ENCODE results near the gene MTAP. TPM values are rescaled to one million over a fixed set of nuclear protein-coding genes. Genes with fewer than 3 reads are reported as not detected.
A peak's percentile ranks its signal among the peaks of the same experiment; 100 is the strongest.

Gene MTAP
- total RNA-seq, 1 donor from 2014 or later: 22.4 TPM

- peaks cover 0 to 4% (median 0%) of the 10 kb centered on the region in 3 donors for H3K9me3 ChIP-seq (ENCODE audit: control insufficient read depth in 3 of 3, low read length in 3 of 3)
- H3K27me3 ChIP-seq (ENCODE audit: control insufficient read depth in 3 of 3, insufficient read depth in 3 of 3, low read length in 3 of 3): no peaks in the 10 kb centered on the region
- H3K4me3 ChIP-seq (ENCODE audit: low read length in 3 of 3): no peak overlapping the region
- no peaks in the 10 kb centered on the region for H3K4me1 ChIP-seq (ENCODE audit: control insufficient read depth in 3 of 3, insufficient read depth in 3 of 3, low read length in 3 of 3)
- H3K9ac ChIP-seq (ENCODE audit: low read depth in 1 of 3, low read length in 3 of 3): no peak overlapping the region
- no peaks in the 10 kb centered on the region for H3K36me3 ChIP-seq (ENCODE audit: control insufficient read depth in 3 of 3, insufficient read depth in 3 of 3, low read length in 3 of 3)
- H3K27ac ChIP-seq (ENCODE audit: low read depth, low read length): no peak overlapping the region
Measured at GRCh38 chr9:21901546-21901945, 99.1 kb downstream of the MTAP start.

GRCh38 chr9:21902136-21902535 is 99.7 kb downstream of the MTAP start:
- Histone ChIP-seq H3K4me3 (ENCODE audit: low read length in 3 of 3) (no peak overlapping the region), H3K27me3 (ENCODE audit: control insufficient read depth in 3 of 3, insufficient read depth in 3 of 3, low read length in 3 of 3) (no peaks in the 10 kb centered on the region), H3K27ac (ENCODE audit: low read depth, low read length) (no peak overlapping the region), H3K36me3 (ENCODE audit: control insufficient read depth in 3 of 3, insufficient read depth in 3 of 3, low read length in 3 of 3) (no peaks in the 10 kb centered on the region), H3K9me3 (ENCODE audit: control insufficient read depth in 3 of 3, low read length in 3 of 3) (peaks cover 0 to 4% (median 0%) of the 10 kb centered on the region in 3 donors), H3K4me1 (ENCODE audit: control insufficient read depth in 3 of 3, insufficient read depth in 3 of 3, low read length in 3 of 3) (no peaks in the 10 kb centered on the region), H3K9ac (ENCODE audit: low read depth in 1 of 3, low read length in 3 of 3) (no peak overlapping the region)

- H3K4me1 ChIP-seq (ENCODE audit: control insufficient read depth in 3 of 3, insufficient read depth in 3 of 3, low read length in 3 of 3): no peaks in the 10 kb centered on the region
Measured at GRCh38 chr9:21903380-21903965, 101.0 kb downstream of the MTAP start.

GRCh38 chr9:21904371-21904770 is 101.9 kb downstream of the MTAP start:
- Histone ChIP-seq H3K4me1 (ENCODE audit: control insufficient read depth in 3 of 3, insufficient read depth in 3 of 3, low read length in 3 of 3) (no peaks in the 10 kb centered on the region), H3K9me3 (ENCODE audit: control insufficient read depth in 3 of 3, low read length in 3 of 3) (peaks cover 0 to 5% (median 0%) of the 10 kb centered on the region in 3 donors), H3K27ac (ENCODE audit: low read depth, low read length) (no peak overlapping the region), H3K36me3 (ENCODE audit: control insufficient read depth in 3 of 3, insufficient read depth in 3 of 3, low read length in 3 of 3) (peaks cover 0 to 3% (median 0%) of the 10 kb centered on the region in 3 donors), H3K9ac (ENCODE audit: low read depth in 1 of 3, low read length in 3 of 3) (no peak overlapping the region), H3K4me3 (ENCODE audit: low read length in 3 of 3) (no peak overlapping the region), H3K27me3 (ENCODE audit: control insufficient read depth in 3 of 3, insufficient read depth in 3 of 3, low read length in 3 of 3) (no peaks in the 10 kb centered on the region)

More at GRCh38 chr9:21903380-21903965, 101.0 kb downstream of the MTAP start:
- no peaks in the 10 kb centered on the region for H3K27me3 ChIP-seq (ENCODE audit: control insufficient read depth in 3 of 3, insufficient read depth in 3 of 3, low read length in 3 of 3)
- no peak overlapping the region for H3K4me3 ChIP-seq (ENCODE audit: low read length in 3 of 3)
- no peak overlapping the region for H3K9ac ChIP-seq (ENCODE audit: low read depth in 1 of 3, low read length in 3 of 3)
- H3K27ac ChIP-seq (ENCODE audit: low read depth, low read length): no peak overlapping the region
- peaks cover 0 to 4% (median 0%) of the 10 kb centered on the region in 3 donors for H3K9me3 ChIP-seq (ENCODE audit: control insufficient read depth in 3 of 3, low read length in 3 of 3)
- peaks cover 0 to 3% (median 0%) of the 10 kb centered on the region in 3 donors for H3K36me3 ChIP-seq (ENCODE audit: control insufficient read depth in 3 of 3, insufficient read depth in 3 of 3, low read length in 3 of 3)

GRCh38 chr9:21904776-21905175 is 102.3 kb downstream of the MTAP start:
- H3K9ac ChIP-seq (ENCODE audit: low read depth in 1 of 3, low read length in 3 of 3): no peak overlapping the region
- H3K9me3 ChIP-seq (ENCODE audit: control insufficient read depth in 3 of 3, low read length in 3 of 3): peaks cover 0 to 5% (median 0%) of the 10 kb centered on the region in 3 donors
- no peaks in the 10 kb centered on the region for H3K4me1 ChIP-seq (ENCODE audit: control insufficient read depth in 3 of 3, insufficient read depth in 3 of 3, low read length in 3 of 3)
- peak overlapping the region in 1 of 3 donors; percentile 4 for H3K4me3 ChIP-seq (ENCODE audit: low read length in 3 of 3)
- H3K27me3 ChIP-seq (ENCODE audit: control insufficient read depth in 3 of 3, insufficient read depth in 3 of 3, low read length in 3 of 3): no peaks in the 10 kb centered on the region
- H3K27ac ChIP-seq (ENCODE audit: low read depth, low read length): no peak overlapping the region
- peaks cover 0 to 3% (median 0%) of the 10 kb centered on the region in 3 donors for H3K36me3 ChIP-seq (ENCODE audit: control insufficient read depth in 3 of 3, insufficient read depth in 3 of 3, low read length in 3 of 3)

- Histone ChIP-seq H3K27ac (ENCODE audit: low read depth, low read length) (no peak overlapping the region), H3K27me3 (ENCODE audit: control insufficient read depth in 3 of 3, insufficient read depth in 3 of 3, low read length in 3 of 3) (no peaks in the 10 kb centered on the region), H3K36me3 (ENCODE audit: control insufficient read depth in 3 of 3, insufficient read depth in 3 of 3, low read length in 3 of 3) (peaks cover 0 to 3% (median 0%) of the 10 kb centered on the region in 3 donors), H3K4me1 (ENCODE audit: control insufficient read depth in 3 of 3, insufficient read depth in 3 of 3, low read length in 3 of 3) (no peaks in the 10 kb centered on the region), H3K4me3 (ENCODE audit: low read length in 3 of 3) (no peak overlapping the region), H3K9ac (ENCODE audit: low read depth in 1 of 3, low read length in 3 of 3) (no peak overlapping the region), H3K9me3 (ENCODE audit: control insufficient read depth in 3 of 3, low read length in 3 of 3) (peaks cover 0 to 5% (median 0%) of the 10 kb centered on the region in 3 donors)
Measured at GRCh38 chr9:21906213-21906612, 103.8 kb downstream of the MTAP start.

- Histone ChIP-seq H3K9me3 (ENCODE audit: control insufficient read depth in 3 of 3, low read length in 3 of 3) (peaks cover 0 to 5% (median 0%) of the 10 kb centered on the region in 3 donors), H3K9ac (ENCODE audit: low read depth in 1 of 3, low read length in 3 of 3) (no peak overlapping the region), H3K27ac (ENCODE audit: low read depth, low read length) (no peak overlapping the region), H3K4me3 (ENCODE audit: low read length in 3 of 3) (no peak overlapping the region), H3K36me3 (ENCODE audit: control insufficient read depth in 3 of 3, insufficient read depth in 3 of 3, low read length in 3 of 3) (peaks cover 0 to 3% (median 0%) of the 10 kb centered on the region in 3 donors), H3K4me1 (ENCODE audit: control insufficient read depth in 3 of 3, insufficient read depth in 3 of 3, low read length in 3 of 3) (no peaks in the 10 kb centered on the region), H3K27me3 (ENCODE audit: control insufficient read depth in 3 of 3, insufficient read depth in 3 of 3, low read length in 3 of 3) (no peaks in the 10 kb centered on the region)
Measured at GRCh38 chr9:21906881-21907280, 104.4 kb downstream of the MTAP start.

- Histone ChIP-seq H3K36me3 (ENCODE audit: control insufficient read depth in 3 of 3, insufficient read depth in 3 of 3, low read length in 3 of 3) (no peaks in the 10 kb centered on the region), H3K9me3 (ENCODE audit: control insufficient read depth in 3 of 3, low read length in 3 of 3) (no peaks in the 10 kb centered on the region), H3K27me3 (ENCODE audit: control insufficient read depth in 3 of 3, insufficient read depth in 3 of 3, low read length in 3 of 3) (no peaks in the 10 kb centered on the region), H3K4me3 (ENCODE audit: low read length in 3 of 3) (no peak overlapping the region), H3K4me1 (ENCODE audit: control insufficient read depth in 3 of 3, insufficient read depth in 3 of 3, low read length in 3 of 3) (no peaks in the 10 kb centered on the region), H3K9ac (ENCODE audit: low read depth in 1 of 3, low read length in 3 of 3) (no peak overlapping the region), H3K27ac (ENCODE audit: low read depth, low read length) (no peak overlapping the region)
Measured at GRCh38 chr9:21919377-21920362, 117.2 kb downstream of the MTAP start.

- Histone ChIP-seq H3K9me3 (ENCODE audit: control insufficient read depth in 3 of 3, low read length in 3 of 3) (no peaks in the 10 kb centered on the region), H3K36me3 (ENCODE audit: control insufficient read depth in 3 of 3, insufficient read depth in 3 of 3, low read length in 3 of 3) (no peaks in the 10 kb centered on the region), H3K27ac (ENCODE audit: low read depth, low read length) (no peak overlapping the region), H3K4me1 (ENCODE audit: control insufficient read depth in 3 of 3, insufficient read depth in 3 of 3, low read length in 3 of 3) (no peaks in the 10 kb centered on the region), H3K4me3 (ENCODE audit: low read length in 3 of 3) (no peak overlapping the region), H3K27me3 (ENCODE audit: control insufficient read depth in 3 of 3, insufficient read depth in 3 of 3, low read length in 3 of 3) (no peaks in the 10 kb centered on the region), H3K9ac (ENCODE audit: low read depth in 1 of 3, low read length in 3 of 3) (no peak overlapping the region)
Measured at GRCh38 chr9:21923694-21924093, 121.3 kb downstream of the MTAP start.

GRCh38 chr9:21927752-21928151 is 125.3 kb downstream of the MTAP start:
- Histone ChIP-seq H3K9ac (ENCODE audit: low read depth in 1 of 3, low read length in 3 of 3) (no peak overlapping the region), H3K36me3 (ENCODE audit: control insufficient read depth in 3 of 3, insufficient read depth in 3 of 3, low read length in 3 of 3) (peaks cover 0 to 7% (median 3%) of the 10 kb centered on the region in 3 donors), H3K4me3 (ENCODE audit: low read length in 3 of 3) (no peak overlapping the region), H3K27ac (ENCODE audit: low read depth, low read length) (no peak overlapping the region), H3K4me1 (ENCODE audit: control insufficient read depth in 3 of 3, insufficient read depth in 3 of 3, low read length in 3 of 3) (no peaks in the 10 kb centered on the region), H3K9me3 (ENCODE audit: control insufficient read depth in 3 of 3, low read length in 3 of 3) (no peaks in the 10 kb centered on the region), H3K27me3 (ENCODE audit: control insufficient read depth in 3 of 3, insufficient read depth in 3 of 3, low read length in 3 of 3) (no peaks in the 10 kb centered on the region)

Data from skeletal muscle tissue (tissue), 4 donors.